Ureter (tissue), 1 donor: ENCODE results near the gene GUCY2D. TPM values are rescaled to one million over a fixed set of nuclear protein-coding genes. Genes with fewer than 3 reads are reported as not detected.

Experiments
- DNase-seq: peaks from one replicate; pipeline ENCODE4 v3.0.0-alpha.2; 2020; ENCODE audit warnings: low spot score
- total RNA-seq: library from RNA; stranded (reverse); gene quantifications from one replicate; pipeline ENCODE4 v1.2.4, GENCODE V29; 2023
- donor health status: DM: yes; HTN: yes; CAD: no.

Gene GUCY2D
- total RNA-seq, 1 donor from 2014 or later: 0.81 TPM

DNA sequence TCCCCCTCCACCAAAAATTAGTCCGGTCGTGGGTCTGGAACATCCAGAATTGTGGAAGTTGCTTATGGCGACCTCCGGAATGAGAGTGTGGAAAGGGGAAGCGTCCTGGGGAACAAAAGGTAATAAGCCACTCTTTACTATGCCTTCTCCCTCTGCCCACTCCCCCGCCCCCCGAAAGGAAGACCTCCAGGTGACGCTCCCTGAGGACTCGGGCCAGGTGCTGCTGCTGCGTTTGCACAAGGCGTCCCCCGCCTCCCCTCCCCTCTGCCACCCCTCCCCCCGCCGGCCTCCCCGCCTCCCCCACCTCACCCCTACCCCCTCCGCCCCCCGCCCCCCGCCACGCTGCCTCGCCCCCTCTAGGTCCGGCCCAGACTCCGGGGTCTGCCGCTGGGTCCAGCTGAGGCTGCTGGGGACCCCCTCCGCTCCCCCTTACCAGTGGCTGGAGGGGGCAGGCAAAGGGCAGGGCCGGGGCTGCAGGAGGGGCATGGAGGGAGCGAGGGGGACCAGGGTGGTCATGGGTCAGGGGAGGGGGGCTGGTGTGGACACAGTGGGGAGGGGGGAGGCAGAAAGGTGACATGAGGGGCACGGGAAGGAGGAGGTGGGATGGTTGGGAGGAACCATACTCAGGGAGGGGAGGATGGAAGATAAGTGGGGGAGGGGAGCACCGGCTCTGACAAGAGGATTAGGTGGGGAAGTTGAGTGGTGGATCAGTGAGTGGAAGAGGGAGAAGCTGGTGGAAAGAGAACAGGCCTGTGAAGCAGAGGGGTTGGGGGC, 61.5 kb downstream of the GUCY2D start:
- no peak for DNase-seq

DNA sequence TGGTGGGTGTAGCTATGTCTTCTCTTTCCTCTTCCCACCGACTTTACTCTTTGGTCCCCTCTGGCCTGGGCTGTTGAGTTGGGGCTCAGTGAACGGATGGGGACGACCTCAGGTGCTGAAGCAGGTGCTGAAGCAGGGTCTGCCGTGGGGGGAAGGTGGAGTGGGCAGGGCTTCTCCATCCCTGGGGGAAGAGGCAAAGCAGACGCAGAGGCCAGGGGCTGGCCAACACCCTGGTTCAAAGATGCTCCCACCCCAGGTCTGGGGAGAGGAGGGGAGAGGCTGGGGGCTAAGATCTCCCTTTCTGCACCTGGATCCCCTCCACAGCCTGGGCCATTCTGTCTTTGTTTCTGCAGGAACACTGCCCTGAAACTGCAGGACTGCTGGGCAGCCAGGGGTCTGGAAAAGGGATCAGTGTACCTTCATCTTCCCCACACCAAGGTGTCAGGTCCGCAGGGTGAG, 62.2 kb downstream of the GUCY2D start:
- no peak for DNase-seq

DNA sequence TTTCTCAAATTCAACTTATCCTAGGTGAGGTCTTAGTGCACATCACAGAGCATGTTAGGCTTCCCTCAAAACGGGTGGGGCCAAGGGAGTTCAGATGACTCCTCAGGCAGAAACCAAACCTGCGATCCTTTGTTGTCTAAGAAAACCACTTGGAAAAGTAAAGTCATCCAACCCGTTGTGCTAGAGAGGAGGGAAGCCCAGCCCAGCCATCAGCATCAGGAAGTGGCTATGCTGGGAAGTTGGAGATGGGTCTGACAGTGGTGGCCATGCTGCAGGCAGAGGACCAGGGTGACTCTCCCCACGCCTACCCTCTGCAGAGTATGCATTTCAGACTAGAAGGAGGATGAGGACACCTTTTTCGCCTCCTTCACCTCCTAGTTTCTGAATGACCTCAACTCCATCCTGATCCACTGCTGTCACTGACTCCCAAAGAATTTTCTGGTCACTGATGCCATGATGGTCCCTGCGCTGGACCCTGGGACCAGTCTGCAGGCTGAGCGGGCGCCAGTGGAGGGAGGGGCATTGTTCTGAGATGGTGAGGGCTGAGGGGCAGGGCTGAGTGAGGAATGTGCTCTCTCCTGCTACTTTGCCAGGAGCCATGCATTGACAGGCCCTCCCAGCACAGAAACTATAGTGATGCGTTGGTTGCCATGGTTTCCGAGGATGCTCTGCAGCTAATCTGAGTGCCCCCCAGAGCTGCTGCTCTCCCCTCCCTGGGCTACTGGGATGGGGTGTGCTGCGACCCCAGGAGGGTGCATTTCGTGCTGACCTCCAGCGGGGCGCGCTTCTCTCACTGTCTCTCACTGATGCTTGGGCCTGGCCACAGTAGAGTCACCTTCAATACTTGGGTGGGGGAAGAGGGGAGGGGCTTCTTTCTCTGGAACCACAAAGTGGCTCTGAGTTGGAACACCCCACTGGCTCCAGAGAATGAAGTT, 64.7 kb downstream of the GUCY2D start:
- DNase-seq: no peak

DNA sequence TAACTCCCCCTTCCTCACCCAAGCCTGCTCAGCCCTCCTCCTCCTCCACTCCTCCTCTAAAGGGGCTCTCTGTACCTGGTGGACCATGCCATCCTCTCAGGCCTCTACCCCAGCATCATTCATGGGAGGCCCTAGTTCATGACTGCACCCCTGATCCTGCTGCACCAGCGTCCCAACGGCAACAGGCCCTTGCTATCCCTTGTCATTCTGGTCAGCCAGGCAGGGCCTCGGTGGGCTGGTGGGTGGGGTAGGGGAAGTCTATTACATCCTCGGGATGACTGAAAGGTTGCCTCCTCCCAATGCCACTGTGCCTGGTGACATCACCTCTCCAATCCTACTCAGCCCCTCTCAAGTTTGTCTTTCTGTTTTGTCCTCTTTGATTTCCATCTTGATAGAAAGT, 65.4 kb downstream of the GUCY2D start:
- DNase-seq: no peak

- DNase-seq: no peak
These were observed 66.5 kb downstream of the GUCY2D start for GRCh38 chr17:8068736-8069586.

DNA sequence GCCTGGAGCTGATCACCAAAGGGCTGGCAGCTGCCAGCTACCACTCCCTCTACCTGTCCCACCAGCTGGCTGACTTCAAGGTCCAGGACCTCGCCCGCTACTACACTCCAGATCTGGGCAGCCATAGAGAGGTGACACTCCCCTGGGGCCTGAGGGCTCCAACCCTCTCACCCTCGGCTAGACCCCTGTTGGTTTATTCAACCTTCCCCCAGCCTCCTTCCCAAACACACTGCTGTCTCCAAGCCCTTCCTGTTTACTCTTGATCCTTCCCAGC, 67.1 kb downstream of the GUCY2D start:
- no peak for DNase-seq

Other genes starting within 250 kb of the GUCY2D start
- 31.8 TPM for gene KDM6B, start 168.4 kb upstream of the GUCY2D start, total RNA-seq
- 9.9 TPM for gene TMEM88, start 147.5 kb upstream of the GUCY2D start, total RNA-seq
- 98.6 TPM for gene NAA38, start 145.1 kb upstream of the GUCY2D start, total RNA-seq
- 15.7 TPM for gene CYB5D1, start 144.6 kb upstream of the GUCY2D start, total RNA-seq
- 225 TPM for gene CHD3, start 113.8 kb upstream of the GUCY2D start, total RNA-seq
- 2.5 TPM for gene RNF227, start 86.3 kb upstream of the GUCY2D start, total RNA-seq
- 7.9 TPM for gene KCNAB3, start 72.8 kb upstream of the GUCY2D start, total RNA-seq
- gene TRAPPC1, start 70.7 kb upstream of the GUCY2D start, total RNA-seq: 166 TPM
- 25.6 TPM for gene CNTROB, start 70.4 kb upstream of the GUCY2D start, total RNA-seq
- gene ALOX15B, start 36.4 kb downstream of the GUCY2D start, total RNA-seq: 5.3 TPM
- gene ALOX12B, start 85.1 kb downstream of the GUCY2D start, total RNA-seq: 0.62 TPM
- 0.44 TPM for gene ALOXE3, start 115.9 kb downstream of the GUCY2D start, total RNA-seq
- gene HES7, start 121.5 kb downstream of the GUCY2D start, total RNA-seq: not detected
- gene PER1, start 149.8 kb downstream of the GUCY2D start, total RNA-seq: 152 TPM
- 87.9 TPM for gene VAMP2, start 160.3 kb downstream of the GUCY2D start, total RNA-seq
- 17.1 TPM for gene TMEM107, start 173.8 kb downstream of the GUCY2D start, total RNA-seq
- gene BORCS6, start 187.6 kb downstream of the GUCY2D start, total RNA-seq: 7.1 TPM
- 1.9 TPM for gene AURKB, start 208.0 kb downstream of the GUCY2D start, total RNA-seq
- gene CTC1, start 245.4 kb downstream of the GUCY2D start, total RNA-seq: 63.1 TPM
- 82.6 TPM for gene PFAS, start 246.7 kb downstream of the GUCY2D start, total RNA-seq